Natural killer cell treated with Interleukin-12 subunit alpha and Interleukin-12 subunit beta and Interleukin-15 and Interleukin-18, amount 100 ng/mL, for 72 hours (primary cell): ENCODE results near the gene LMF1. TPM values are rescaled to one million over a fixed set of nuclear protein-coding genes. Genes with fewer than 3 reads are reported as not detected.
"Not testable (repeated sequence)": the region's sequence is repeated elsewhere in the genome, so short reads cannot be mapped to it uniquely, and the experiment has no call there.

Experiments
- ATAC-seq, 2 donors: fragments of 150-1000 bp; cut with Tn5 transposase in 1 of 2; sonication (Bioruptor Pico), chemical (Tn5 transposase) in 1 of 2; 2 replicates each; pipeline ENCODE4 v1.10.0; 2021
- DNase-seq: peaks from one replicate; pipeline ENCODE4 v3.0.0; 2022; ENCODE audit warnings: low spot score
- H3K27ac Mint-ChIP-seq, 2 donors: 1 replicate in 1 of 2; 2 replicates in 1 of 2; pipeline ENCODE4 v1.8.0; 2022; ENCODE audit warnings: mixed read lengths in 2 of 2, mild to moderate bottlenecking in 1 of 2, moderate library complexity in 1 of 2
- H3K27me3 Mint-ChIP-seq, 2 donors: 1 replicate in 1 of 2; 2 replicates in 1 of 2; pipeline ENCODE4 v1.8.0; 2022; ENCODE audit warnings: mixed read lengths in 2 of 2
- H3K36me3 Mint-ChIP-seq: one replicate; pipeline ENCODE4 v1.8.0; 2022; ENCODE audit warnings: mixed read lengths
- H3K4me1 Mint-ChIP-seq, 2 donors: 1 replicate in 1 of 2; 2 replicates in 1 of 2; pipeline ENCODE4 v1.8.0; 2022; ENCODE audit warnings: low read depth in 2 of 2, mixed read lengths in 2 of 2, mild to moderate bottlenecking in 1 of 2
- H3K4me3 Mint-ChIP-seq: one replicate; pipeline ENCODE4 v1.8.0; 2022; ENCODE audit warnings: mixed read lengths
- H3K9me3 Mint-ChIP-seq: 2 replicates; pipeline ENCODE4 v1.8.0; 2022; ENCODE audit warnings: mixed read lengths
- total RNA-seq, 2 donors: library from RNA; stranded (reverse); gene quantifications; one replicate each; pipeline ENCODE4 v1.2.3, GENCODE V29; 2022

LMF1 gene
- total RNA-seq, 2 donors from 2014 or later, result 17.1 to 21.0 TPM

DNA sequence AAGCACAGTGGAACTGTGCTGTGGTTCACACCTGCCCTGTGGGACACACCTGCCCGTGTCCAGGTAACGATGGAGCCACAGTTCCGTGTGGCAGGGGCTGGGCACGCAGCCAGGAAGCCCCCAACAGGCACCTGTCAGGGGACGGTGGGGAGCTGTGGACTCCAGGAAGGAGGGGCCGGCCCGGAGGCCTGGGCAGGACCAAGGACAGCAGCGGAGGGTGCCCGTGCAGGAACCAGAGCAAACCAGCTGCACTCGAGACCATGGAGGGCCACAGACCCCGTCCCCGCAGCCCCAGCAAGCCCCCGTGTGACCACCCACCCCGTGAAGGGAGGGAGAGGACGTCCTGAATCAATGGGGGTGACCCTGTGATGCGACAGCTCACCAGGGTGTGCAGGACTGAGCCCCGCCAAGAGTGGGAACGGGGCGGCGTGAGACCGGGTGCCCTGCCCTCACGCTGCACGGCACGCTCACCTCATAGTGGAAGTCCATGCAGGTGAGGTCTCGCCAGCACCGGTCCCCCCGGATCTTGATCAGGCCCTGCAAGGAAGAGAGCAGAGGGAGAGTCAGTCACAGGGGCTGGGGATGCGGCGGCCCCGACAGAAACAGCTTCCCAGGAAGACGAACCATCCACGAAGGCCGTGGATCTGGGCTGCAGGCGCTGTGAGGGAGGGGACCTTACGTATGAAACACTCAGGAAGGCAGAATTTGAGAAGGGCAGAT lies 78.1 kb downstream of the LMF1 start:
- Mint-ChIP-seq H3K4me3 (no peak overlapping the region), H3K9me3 (no peaks in the 10 kb centered on the region), H3K4me1 (no peaks in the 10 kb centered on the region), H3K27ac (no peak overlapping the region), H3K36me3 (no peaks in the 10 kb centered on the region), H3K27me3 (no peaks in the 10 kb centered on the region)
- DNase-seq, result no peak
- ATAC-seq, result no peak

DNA sequence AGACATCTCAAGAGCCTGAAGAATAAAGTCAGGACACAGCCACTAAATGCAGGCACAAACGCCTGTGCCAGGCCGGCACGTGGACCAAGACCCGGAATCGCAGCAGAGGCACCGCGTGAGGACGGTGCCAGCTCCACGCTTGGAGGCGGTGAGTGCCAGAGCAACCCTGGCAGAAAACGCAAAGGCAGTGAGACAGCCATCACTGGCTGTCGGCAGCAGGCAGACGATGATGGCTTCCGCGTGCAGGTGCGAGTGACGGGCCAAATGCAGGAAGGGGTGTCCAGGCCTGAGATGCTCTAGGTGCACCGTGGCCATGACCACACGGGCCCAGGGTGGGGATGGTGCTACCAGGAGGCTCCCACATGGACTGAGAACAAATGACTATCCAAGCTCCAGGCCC lies 78.8 kb downstream of the LMF1 start:
- Mint-ChIP-seq H3K4me1 (no peaks in the 10 kb centered on the region), H3K27me3 (no peaks in the 10 kb centered on the region), H3K4me3 (no peak overlapping the region), H3K36me3 (no peaks in the 10 kb centered on the region), H3K9me3 (no peaks in the 10 kb centered on the region), H3K27ac (no peak overlapping the region)
- ATAC-seq (no peak), DNase-seq (no peak)

DNA sequence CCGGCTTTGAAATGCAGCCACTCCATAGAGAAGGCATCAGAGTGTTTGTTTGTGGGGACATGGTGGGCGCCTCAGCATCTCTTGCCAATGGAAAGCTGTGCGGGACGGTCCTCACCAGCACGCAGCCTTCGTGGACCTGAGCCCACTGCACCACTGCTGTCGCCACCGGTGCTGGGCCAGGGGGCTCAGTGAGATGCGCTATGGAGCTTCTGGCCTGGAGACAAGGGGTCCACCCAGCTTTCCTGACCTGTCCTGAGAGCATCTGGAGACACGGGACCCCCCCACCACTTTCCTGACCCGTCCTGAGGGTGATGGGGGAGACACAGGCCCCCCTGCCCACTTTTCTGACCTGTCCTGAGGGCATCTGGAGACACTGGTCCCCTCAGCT lies 79.4 kb downstream of the LMF1 start:
- DNase-seq (no peak), ATAC-seq (no peak)
- Mint-ChIP-seq H3K36me3 (no peaks in the 10 kb centered on the region), H3K4me1 (no peaks in the 10 kb centered on the region), H3K27ac (no peak overlapping the region), H3K9me3 (no peaks in the 10 kb centered on the region), H3K27me3 (no peaks in the 10 kb centered on the region), H3K4me3 (no peak overlapping the region)

DNA sequence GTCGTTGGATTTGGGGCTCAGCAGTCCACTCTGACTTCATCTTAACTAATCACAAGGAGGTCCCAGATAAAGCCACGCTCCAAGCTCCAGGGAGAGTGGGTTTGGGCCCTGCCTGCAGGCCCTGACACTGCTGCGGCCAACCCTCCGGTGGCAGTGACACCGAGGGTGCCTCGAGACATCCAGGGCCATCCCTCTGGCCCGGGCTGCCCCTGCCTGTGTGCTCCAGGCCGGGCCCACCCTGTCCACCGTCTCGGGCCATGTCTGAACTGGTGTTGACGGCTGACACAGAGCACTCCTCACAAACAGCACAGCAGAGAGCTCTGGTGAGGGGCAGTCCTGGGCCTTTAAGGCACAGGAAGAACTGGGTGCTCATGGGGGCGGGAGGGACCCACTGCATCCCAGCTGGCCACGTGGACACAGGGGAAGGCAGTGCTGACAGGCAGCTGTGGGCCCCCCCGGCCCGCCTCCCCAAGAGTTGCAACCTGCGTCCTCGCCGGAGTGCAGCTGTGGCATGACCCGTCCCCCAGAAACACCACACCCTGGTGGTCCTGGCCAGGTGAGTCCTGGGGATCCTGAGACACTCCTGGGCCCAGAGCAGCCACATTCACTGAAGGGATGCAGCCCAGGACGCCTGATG lies 80.0 kb downstream of the LMF1 start:
- Mint-ChIP-seq H3K4me3 (no peak overlapping the region), H3K36me3 (no peaks in the 10 kb centered on the region), H3K27me3 (no peaks in the 10 kb centered on the region), H3K4me1 (no peaks in the 10 kb centered on the region), H3K27ac (no peak overlapping the region), H3K9me3 (no peaks in the 10 kb centered on the region)
- ATAC-seq (no peak), DNase-seq (no peak)

DNA sequence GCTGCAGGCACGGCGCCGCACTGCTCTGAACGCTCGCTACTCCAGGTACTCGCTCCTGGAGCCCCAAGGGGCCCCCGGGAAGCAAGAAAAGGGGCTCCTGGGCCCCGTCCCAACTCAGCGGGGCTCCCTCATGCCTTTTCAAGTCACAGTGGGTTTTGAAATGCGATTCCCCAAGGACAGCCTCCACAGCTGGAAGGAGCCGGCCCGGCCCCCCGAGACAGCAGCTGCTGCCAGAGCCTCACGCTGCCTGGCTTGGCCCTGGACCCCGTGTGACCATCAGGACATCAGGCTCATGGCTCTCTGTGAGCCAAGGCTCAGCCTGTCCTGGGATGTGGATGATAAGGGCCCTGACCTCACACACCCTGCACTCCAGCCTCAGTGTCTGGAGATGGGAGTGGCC lies 80.6 kb downstream of the LMF1 start:
- DNase-seq (no peak), ATAC-seq (no peak)
- Mint-ChIP-seq H3K9me3 (no peaks in the 10 kb centered on the region), H3K4me1 (no peaks in the 10 kb centered on the region), H3K27me3 (no peaks in the 10 kb centered on the region), H3K27ac (no peak overlapping the region), H3K36me3 (no peaks in the 10 kb centered on the region), H3K4me3 (no peak overlapping the region)

DNA sequence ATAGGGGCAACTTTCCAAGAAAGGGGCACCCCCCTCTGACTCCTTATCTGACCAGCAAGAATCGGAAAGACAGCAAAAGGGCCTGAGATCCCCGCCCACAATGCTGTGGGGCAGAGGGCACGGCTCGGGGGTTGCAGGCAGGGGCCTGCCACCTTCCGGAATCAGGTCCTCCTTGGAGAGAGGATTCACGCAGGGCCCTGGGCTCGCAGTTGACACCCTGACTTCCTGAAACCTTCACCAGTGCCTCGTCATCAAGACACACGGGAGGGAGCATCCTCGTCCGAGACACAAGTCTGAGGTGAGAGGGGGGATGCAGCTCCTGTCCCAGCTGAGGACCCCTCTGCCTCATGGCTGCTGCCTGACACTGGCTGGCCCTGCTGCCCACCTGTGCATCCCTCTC lies 81.2 kb downstream of the LMF1 start:
- no peaks in the 10 kb centered on the region for H3K4me1 Mint-ChIP-seq
- H3K4me3 Mint-ChIP-seq, result no peak overlapping the region
- H3K27me3 Mint-ChIP-seq, result no peaks in the 10 kb centered on the region
- no peak for ATAC-seq
- no peaks in the 10 kb centered on the region for H3K36me3 Mint-ChIP-seq
- H3K27ac Mint-ChIP-seq, result no peak overlapping the region
- DNase-seq, result no peak
- no peaks in the 10 kb centered on the region for H3K9me3 Mint-ChIP-seq

DNA sequence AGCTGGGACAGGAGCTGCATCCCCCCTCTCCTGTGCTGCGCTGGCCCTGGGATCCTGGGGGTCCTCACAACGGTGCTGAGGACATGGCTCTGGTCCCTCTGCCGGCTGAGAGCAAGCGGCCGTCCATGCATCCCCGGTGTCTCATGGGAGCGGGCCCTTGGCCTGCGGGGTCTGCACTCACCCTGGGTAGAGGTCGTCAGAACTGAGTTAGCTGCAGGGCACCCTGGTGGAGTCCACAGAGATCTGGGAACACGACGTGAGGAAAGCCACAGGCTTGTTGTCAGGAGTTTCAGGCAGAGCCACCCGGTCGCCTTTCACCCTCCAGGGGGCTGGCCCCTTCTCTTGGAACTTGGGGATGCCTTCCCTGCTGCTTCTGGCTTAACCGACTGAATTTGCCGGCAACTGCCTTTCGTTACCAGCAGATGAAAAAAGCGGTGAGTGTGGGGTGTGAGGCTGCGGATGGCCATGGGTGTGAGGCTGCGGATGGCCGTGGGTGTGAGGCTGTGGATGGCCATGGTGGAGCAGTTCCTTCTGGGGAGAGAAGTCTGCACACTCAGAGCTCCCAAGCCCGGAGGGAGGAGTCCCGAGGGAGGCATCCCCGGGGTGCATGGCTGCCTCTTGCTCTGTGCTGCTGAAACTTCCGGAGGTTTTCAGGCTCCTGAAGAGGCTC lies 81.7 kb downstream of the LMF1 start:
- Mint-ChIP-seq H3K4me3 (no peak overlapping the region), H3K27ac (no peak overlapping the region), H3K4me1 (no peaks in the 10 kb centered on the region), H3K9me3 (no peaks in the 10 kb centered on the region), H3K36me3 (no peaks in the 10 kb centered on the region), H3K27me3 (no peaks in the 10 kb centered on the region)
- DNase-seq, result no peak
- ATAC-seq, result no peak

DNA sequence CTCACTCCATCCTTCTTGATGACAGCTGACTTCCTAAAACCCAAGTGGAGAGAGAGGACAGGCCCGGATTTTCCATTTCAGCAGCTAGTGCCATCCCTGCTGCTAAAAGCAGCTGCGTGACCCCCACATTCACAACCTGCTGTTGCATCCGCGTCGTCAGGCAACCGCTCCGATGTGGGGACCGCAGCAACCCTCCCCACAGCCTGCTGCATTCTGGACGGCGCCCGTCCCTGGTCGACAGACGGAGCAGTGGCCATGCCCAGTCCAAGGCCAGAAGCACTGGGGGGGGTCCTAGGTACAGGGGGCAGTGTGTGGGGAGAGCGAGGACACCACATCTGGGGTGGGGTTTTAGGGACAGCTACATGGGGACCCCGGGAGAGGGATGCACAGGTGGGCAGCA lies 82.3 kb downstream of the LMF1 start:
- not testable (repeated sequence) for H3K9me3 Mint-ChIP-seq, DNase-seq, ATAC-seq, H3K4me1 Mint-ChIP-seq, H3K27me3 Mint-ChIP-seq, H3K4me3 Mint-ChIP-seq, H3K36me3 Mint-ChIP-seq, H3K27ac Mint-ChIP-seq

DNA sequence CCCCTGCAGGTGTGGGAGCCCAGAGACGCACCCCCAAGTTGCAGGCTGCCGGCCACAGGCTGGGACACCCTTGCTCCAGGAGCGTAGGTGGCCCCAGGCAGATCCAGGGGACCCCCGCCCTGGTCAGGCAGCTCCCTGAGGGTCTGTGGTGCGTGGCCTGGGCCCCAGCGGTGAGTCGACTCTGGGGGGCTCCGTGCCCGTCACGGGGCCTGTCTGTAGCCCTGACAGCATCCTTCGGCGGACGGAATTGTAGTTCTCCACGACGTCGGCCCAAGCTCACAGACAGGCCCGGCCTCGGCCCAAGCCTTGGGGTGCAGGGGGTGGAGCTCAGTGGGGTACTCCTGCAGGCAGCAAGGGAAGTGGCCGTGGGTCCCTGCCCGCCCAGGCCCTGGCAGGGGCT lies 82.9 kb downstream of the LMF1 start:
- H3K9me3 Mint-ChIP-seq, result no peaks in the 10 kb centered on the region
- H3K4me1 Mint-ChIP-seq, result no peaks in the 10 kb centered on the region
- no peaks in the 10 kb centered on the region for H3K36me3 Mint-ChIP-seq
- no peak overlapping the region for H3K4me3 Mint-ChIP-seq
- no peak for DNase-seq
- H3K27ac Mint-ChIP-seq, result no peak overlapping the region
- H3K27me3 Mint-ChIP-seq, result no peaks in the 10 kb centered on the region
- no peak for ATAC-seq

DNA sequence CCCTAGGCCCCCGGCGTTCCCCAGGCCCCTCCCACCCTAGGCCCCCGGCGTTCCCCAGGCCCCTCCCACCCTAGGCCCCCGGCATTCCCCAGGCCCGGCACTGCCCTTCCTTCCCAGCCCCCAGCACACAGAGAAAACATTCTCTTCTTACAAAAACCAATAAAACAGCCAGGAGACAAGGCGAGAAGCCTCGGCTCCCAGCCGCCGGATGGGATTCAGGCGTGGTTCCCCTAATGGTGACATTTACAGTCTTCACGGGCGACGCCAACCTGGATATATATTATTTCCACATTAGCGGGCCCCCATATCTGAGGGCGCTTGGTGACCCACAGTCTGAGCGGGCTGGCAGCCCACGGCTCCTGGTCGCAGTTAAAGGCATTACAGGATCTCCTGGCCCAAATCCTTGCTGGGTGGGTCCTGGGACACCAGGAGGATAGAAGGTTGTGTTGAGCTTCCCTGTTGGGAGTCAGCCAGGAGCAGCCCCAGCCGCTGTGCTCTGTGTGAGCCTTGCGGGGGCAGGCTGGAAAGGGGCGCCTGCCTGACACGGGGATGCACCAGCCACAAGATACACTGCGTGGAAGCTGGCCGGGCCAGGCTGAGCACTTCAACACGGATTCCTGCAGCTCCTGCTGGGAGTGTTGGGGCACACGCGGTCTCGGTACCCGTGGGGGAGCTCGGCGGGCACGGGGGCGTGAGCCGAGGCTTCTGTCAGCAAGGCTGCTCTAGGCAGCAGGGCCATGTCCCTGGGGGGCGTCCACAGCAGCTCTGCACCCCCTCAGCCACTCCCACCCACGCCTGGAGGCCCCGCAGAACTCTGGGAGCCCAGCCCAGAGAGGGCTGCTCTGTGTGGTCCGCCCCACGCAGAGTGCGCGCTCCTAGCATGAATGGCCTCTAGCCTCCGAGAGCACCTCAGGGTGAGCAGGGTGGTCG lies 83.7 kb downstream of the LMF1 start:
- H3K36me3 Mint-ChIP-seq, result no peaks in the 10 kb centered on the region
- no peak overlapping the region for H3K27ac Mint-ChIP-seq
- no peaks in the 10 kb centered on the region for H3K4me1 Mint-ChIP-seq
- no peaks in the 10 kb centered on the region for H3K27me3 Mint-ChIP-seq
- H3K4me3 Mint-ChIP-seq, result no peak overlapping the region
- H3K9me3 Mint-ChIP-seq, result no peaks in the 10 kb centered on the region
- ATAC-seq, result no peak
- no peak for DNase-seq

DNA sequence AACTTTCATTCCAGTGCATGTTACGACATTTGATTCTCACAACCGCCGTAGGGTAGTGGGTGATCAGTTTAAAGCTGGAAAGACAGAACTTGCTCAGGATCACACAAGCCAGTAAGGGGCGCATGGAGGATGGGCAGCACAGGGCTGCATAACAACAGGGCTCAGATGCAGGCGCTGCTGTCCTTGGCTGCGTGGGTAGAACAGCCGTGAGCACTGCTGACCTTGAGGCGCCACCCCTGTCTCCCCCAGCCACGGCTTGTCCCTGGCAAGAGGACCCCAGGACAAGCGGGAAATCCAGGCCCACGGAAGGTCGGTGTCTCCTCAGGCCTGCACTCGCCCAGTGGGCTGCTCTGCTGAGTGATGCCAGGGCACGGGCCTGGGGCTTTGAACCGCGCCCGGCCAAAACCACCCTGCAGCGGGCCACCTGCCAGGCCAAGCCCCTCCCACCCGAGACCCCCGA lies 84.7 kb downstream of the LMF1 start:
- H3K4me3 Mint-ChIP-seq, result no peak overlapping the region
- no peak overlapping the region for H3K27ac Mint-ChIP-seq
- no peaks in the 10 kb centered on the region for H3K27me3 Mint-ChIP-seq
- H3K9me3 Mint-ChIP-seq, result no peaks in the 10 kb centered on the region
- no peaks in the 10 kb centered on the region for H3K4me1 Mint-ChIP-seq
- H3K36me3 Mint-ChIP-seq, result no peaks in the 10 kb centered on the region
- ATAC-seq, result no peak
- DNase-seq, result no peak

DNA sequence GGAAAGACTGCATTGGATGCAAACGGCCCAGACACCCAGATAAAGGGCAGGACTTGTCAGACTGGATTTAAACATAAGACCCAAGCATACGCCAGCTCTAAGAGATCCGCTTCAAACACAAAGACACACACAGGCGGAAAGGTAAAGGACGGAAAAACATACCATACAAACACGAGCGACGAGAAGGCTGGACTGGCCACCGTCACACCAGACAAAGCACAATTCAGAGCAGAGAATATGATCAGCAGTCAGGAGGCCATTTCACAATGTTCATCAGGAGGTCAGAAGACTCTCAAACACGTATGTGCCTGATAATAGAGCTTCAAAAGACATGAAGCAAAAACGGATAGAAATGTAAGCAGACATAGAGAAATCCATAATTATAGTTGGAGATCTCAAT lies 85.4 kb downstream of the LMF1 start:
- no peaks in the 10 kb centered on the region for H3K27me3 Mint-ChIP-seq
- no peaks in the 10 kb centered on the region for H3K4me1 Mint-ChIP-seq
- ATAC-seq (no peak), DNase-seq (no peak)
- H3K36me3 Mint-ChIP-seq, result no peaks in the 10 kb centered on the region
- no peaks in the 10 kb centered on the region for H3K9me3 Mint-ChIP-seq
- no peak overlapping the region for H3K27ac Mint-ChIP-seq
- no peak overlapping the region for H3K4me3 Mint-ChIP-seq

DNA sequence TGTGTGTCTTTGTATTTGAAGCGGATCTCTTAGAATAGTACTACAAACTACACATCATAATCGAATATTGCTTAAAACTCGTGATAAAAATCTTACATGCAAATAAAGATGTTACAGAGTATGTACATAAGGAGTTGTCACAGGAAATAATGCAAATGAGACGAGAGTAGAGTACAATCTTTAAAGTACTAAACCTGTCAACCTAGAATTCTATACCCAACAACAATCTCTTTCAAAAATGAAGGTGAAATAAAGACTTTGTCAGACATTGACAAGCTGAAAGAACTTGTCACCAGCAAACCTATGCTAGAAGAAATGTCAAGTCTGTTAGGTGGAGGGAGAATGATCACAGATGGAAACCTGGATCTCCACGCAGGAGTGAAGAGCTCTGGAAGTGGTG lies 86.6 kb downstream of the LMF1 start:
- no peaks in the 10 kb centered on the region for H3K9me3 Mint-ChIP-seq
- H3K27ac Mint-ChIP-seq, result no peak overlapping the region
- DNase-seq (no peak), ATAC-seq (no peak)
- no peaks in the 10 kb centered on the region for H3K27me3 Mint-ChIP-seq
- no peaks in the 10 kb centered on the region for H3K4me1 Mint-ChIP-seq
- H3K36me3 Mint-ChIP-seq, result no peaks in the 10 kb centered on the region
- no peak overlapping the region for H3K4me3 Mint-ChIP-seq

DNA sequence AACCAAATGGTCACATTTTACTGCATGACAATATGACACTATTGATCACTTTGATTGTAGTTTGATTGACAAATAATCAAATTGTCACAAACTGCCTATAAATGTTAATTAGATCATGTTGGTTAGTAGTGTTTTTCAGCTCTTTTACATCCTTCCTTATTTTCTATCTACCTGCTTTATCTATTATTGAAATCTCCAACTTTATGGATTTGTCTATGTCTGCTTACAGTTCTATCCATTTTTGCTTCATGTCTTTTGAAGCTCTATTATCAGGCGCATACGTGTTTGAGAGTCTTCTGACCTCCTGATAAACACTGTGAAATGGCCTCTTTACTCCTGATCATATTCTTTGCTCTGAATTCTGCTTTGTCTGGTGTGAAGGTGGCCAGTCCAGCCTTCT lies 87.0 kb downstream of the LMF1 start:
- H3K4me1 Mint-ChIP-seq, result no peaks in the 10 kb centered on the region
- no peak overlapping the region for H3K27ac Mint-ChIP-seq
- H3K27me3 Mint-ChIP-seq, result no peaks in the 10 kb centered on the region
- H3K36me3 Mint-ChIP-seq, result no peaks in the 10 kb centered on the region
- H3K4me3 Mint-ChIP-seq, result no peak overlapping the region
- H3K9me3 Mint-ChIP-seq, result no peaks in the 10 kb centered on the region
- DNase-seq, result no peak
- no peak for ATAC-seq
